HT-29 (cell line): Measurements from ENCODE around the gene ACSF2. TPM values are rescaled to one million over a fixed set of nuclear protein-coding genes. Genes with fewer than 3 reads are reported as not detected.
"Not testable (repeated sequence)": the region's sequence is repeated elsewhere in the genome, so short reads cannot be mapped to it uniquely, and the experiment has no call there.

Source experiments
- DNase-seq: peaks from one replicate; pipeline ENCODE4 v3.0.0-alpha.2; 2015; ENCODE audit warnings: low spot score
- total RNA-seq: library from RNA; depleted of rRNA; stranded (reverse); fragments of >200 nt; shearing (Covaris generic); gene quantifications from 2 replicates; pipeline ENCODE4 v1.2.3, GENCODE V29; 2014

Gene ACSF2
- total RNA-seq, 1 experiment from 2014 or later = 60.0 TPM

DNA sequence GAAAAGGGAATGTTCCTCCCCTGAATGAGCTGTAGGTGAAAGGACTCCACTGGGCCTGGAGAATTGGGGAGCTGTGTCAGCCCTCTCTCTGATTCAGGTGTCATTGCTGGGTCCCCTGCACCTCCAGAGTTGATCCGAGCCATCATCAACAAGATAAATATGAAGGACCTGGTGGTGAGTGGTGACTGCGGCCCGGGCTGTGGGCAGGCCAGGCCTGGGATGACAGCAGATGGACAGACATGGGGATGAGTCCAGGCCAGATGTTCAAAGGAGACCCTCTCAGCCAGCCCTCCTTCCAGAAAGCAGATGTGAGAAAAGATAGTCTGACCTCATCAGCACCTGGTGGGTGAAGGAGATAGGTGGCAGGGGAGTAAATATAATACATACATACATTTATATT, 38.1 kb downstream of the ACSF2 start:
- no peak for DNase-seq

DNA sequence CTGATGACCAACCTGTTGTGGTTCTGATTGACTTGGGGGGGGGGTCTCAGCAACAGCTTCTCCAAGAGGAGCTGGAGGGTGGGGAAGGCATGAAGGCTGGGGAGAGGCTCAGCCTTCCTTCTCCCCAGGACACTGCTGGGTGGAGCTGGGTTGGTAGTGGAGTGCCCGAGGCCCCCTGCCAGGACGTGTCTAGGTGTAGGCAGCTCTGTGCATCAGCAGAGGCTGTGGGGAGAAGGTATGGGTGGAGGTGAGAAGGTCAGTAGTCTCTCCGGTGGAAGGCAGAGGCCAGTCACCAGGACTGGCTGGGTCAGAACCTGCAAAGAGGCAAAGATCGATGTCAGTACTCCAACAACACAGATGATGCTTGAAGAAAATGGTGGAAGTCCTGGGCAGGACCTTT, 38.7 kb downstream of the ACSF2 start:
- DNase-seq = no peak

DNA sequence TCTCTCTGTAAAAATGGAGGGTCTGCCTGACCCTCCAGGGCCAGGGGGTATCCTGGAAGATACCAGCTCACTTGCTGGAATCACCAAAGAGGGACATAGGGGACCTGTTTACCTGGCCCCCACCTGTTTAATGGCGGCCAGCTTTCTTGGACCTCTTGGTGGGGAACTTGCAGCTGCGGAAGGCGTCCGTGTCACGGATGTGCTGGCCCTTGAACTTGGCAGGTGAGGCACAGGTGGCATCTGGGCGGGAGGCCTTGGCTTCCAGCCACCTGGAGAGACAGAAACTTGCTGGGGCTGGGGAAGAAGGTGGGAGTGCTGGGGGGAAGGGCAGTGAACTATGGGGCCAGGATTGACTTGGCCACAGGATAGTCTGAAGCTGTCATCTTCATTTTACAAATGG, 39.2 kb downstream of the ACSF2 start:
- DNase-seq = no peak

DNA sequence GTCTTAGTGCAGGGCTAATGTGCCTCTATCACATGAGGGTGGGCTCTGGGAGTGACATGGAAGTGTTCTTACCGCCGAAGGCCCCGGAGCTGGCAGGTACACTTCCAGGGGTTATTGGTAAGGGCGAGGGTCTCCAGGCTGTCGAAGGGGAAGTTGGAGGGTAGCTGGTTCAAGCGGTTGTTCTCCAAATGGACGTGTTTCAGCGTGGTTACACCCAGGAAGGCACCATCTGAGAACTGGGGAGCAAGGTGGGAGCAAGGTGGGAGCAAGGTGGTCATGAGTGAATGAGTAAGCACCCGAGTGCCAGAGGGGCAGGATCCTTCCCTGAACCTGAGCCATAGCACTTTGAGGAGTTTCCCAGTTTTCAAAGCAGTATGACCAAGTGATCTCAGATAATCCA, 39.6 kb downstream of the ACSF2 start:
- DNase-seq = no peak

GRCh38 chr17:50466371-50467113, 40.5 kb downstream of the ACSF2 start:
- no peak for DNase-seq

GRCh38 chr17:50467114-50467854, 41.3 kb downstream of the ACSF2 start:
- DNase-seq = no peak

DNA sequence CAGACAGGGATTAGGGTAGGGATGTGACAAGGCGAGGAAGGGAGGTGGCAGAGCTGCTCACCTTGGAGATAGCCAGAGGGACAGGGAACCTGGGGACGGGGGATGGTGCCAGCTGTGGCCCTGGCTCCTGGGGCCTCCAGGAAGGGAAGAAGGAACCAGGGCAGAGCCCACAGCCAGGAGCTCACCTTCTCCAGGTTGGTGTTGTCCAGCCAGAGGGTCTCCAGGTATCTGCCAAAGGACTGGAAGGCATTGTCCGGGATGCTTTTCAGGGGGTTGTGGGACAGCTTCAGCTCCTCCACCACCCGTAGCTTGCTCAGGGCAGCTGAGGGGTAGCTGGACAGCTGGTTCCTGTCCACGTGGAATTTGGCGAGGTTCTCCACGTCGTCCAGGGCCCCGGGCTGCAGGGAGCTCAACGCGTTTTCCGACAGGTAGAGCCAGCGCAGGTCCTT, 41.9 kb downstream of the ACSF2 start:
- DNase-seq = no peak

DNA sequence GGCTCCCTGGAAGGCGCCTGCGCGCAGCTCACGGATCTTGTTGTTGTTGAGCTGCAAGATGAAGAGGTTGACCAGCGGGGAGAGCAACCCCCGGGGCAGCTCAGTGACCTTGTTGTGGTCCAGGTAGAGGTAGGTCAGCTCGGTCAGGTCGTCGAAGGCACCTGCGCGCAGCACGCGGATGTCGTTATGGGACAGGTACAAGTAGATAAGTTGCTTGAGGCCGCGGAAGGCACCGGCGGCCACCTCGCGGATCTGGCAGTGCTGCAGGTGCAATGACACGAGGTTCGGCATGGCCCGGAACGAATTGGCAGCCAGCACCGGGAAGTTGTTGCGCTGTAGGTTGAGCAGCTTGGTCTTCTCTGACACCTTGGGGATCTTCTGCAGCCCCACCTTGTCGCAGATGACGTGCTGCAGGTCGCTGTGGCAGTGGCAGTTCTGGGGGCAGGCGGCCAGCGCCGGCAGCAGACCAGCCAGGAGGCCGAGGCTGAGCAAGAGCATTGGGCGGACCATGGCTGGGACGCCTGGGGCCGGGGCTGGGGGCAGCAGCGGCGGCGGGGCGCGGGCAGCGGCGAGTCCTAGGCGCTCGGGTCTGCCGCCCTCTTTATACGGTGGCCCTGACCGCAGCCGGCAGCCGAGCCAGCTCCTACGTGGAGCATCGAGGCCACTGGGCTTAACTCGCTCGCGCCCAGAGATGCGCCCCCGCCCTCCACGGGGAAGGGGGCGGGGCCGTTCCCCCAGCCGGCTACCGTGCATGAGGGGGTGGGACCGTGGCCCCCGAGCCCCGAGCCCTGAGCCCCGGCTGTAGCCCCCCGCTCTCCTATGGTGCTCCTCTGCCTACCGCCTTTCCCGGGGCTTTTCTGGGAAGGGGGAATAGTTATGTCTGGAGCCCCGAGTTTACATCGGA, 42.5 kb downstream of the ACSF2 start, which contains the start of gene CHAD:
Gene CHAD (minus strand): TSS at position 577 of the 904 bp plus-strand sequence. CDS start 67 bp downstream, at position 510.
- DNase-seq = no peak

DNA sequence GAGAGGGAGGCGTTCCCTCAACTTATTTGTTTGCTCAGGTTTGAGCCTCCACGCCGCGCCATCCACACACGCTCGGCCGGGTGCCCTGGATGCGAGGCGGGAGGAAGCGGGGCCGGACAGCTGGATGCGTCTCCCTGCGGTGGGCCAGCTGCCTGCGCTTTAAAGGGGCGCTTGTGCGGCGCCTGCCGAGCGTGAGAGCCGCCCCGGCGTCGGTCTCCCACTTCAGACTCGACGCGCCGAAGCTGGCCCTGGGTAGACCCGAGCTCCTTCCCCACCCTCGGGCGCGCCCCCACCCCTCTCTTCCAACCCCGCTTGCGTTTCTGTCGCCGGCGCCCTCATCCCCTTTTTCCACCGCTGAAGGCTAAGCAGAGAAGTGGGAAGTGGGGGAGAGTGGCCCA, 43.2 kb downstream of the ACSF2 start:
- no peak for DNase-seq

DNA sequence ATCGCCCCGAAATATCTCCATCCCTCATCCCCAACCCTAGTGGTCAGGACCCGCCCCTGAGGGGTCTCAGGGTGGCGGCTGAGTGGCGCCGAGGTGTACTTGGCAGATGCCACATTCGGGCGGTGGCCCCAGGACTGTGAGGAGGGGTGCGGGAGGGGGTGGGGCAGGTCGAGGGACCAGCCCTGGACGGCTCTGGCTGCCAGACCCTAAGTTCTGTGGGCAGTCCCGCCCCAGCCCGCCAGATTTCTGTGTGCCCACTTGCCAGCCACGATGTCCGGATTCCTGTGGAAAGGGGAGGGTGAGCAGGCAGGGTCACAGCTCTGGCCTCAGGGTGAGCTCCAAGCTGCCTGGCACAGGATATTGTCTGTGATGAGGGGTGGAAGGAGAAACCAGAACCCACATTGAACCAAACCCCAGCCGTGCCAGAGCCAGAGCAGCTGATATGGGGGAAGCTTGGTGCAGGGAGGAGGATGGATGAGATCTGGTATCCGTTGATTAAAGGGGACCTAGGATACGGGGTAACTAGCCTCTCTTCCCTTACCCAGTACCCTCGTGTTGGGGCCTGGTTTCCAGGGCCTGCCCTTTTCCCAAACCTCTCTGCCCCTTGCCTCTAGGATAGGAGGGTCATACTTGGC, 43.8 kb downstream of the ACSF2 start:
- no peak for DNase-seq

DNA sequence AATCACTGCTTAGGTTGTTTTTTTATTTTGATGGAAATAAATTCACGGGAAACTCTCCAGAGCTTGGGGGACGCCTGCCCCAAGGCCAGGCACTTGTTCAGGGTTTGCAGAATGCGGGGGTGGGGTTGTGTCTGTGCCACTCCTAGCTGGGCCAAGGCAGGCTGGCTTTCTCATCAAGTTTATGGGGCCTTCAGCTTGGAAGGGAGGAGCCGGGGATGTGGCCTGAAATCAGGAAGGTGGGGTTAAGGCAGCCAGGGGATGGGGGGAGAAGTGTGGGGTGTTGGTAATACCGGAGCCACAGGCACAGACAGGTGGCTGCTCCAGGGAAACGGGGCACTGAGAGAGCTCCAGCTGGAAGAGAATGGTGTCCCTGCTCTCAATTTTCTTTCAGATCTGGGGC, 44.4 kb downstream of the ACSF2 start:
- no peak for DNase-seq

- DNase-seq = no peak
Observed at GRCh38 chr17:50471009-50471905, 45.2 kb downstream of the ACSF2 start.

- no peak for DNase-seq
Observed at GRCh38 chr17:50472286-50472685, 46.3 kb downstream of the ACSF2 start.

DNA sequence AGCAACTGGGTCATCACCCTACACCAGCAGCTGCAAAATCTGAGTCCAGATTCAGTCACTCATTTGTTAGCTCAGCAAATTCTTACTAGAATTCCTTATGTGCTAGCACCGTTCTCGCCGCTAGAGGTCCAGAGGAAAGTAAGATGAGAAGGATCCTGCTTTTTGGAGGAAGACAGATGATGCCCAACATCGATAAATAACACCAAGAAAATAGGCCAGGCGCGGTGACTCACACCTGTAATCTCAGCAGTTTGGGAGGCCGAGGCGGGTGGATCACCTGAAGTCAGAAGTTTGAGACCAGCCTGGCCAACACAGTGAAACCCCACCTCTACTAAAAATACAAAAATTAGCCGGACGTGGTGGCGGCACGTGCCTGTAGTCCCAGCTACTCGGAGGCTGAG, 46.7 kb downstream of the ACSF2 start:
- not testable (repeated sequence) for DNase-seq

DNA sequence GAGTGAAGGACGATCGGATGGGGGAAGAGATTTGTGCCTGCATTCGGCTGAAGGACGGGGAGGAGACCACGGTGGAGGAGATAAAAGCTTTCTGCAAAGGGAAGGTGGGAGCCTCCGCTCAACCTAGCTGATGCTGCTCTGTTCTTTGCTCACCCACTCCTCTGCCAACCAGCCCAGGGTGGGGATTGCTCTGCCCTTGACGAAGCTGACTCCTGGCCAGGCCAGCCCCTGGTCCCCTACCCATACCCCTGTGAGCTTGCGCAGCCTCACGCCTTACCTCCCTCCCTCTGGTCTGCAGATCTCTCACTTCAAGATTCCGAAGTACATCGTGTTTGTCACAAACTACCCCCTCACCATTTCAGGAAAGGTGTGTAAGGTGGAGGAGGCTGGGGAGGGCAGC, 47.9 kb downstream of the ACSF2 start:
- no peak for DNase-seq

DNA sequence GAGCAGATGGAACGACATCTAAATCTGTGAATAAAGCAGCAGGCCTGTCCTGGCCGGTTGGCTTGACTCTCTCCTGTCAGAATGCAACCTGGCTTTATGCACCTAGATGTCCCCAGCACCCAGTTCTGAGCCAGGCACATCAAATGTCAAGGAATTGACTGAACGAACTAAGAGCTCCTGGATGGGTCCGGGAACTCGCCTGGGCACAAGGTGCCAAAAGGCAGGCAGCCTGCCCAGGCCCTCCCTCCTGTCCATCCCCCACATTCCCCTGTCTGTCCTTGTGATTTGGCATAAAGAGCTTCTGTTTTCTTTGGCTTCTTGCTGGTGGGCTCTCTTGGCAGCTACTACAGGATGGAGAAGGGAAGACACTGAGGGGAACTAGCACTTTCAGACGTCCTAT, 48.5 kb downstream of the ACSF2 start:
- no peak for DNase-seq

- DNase-seq = no peak
Observed at GRCh38 chr17:50475362-50475761, 49.3 kb downstream of the ACSF2 start.

DNA sequence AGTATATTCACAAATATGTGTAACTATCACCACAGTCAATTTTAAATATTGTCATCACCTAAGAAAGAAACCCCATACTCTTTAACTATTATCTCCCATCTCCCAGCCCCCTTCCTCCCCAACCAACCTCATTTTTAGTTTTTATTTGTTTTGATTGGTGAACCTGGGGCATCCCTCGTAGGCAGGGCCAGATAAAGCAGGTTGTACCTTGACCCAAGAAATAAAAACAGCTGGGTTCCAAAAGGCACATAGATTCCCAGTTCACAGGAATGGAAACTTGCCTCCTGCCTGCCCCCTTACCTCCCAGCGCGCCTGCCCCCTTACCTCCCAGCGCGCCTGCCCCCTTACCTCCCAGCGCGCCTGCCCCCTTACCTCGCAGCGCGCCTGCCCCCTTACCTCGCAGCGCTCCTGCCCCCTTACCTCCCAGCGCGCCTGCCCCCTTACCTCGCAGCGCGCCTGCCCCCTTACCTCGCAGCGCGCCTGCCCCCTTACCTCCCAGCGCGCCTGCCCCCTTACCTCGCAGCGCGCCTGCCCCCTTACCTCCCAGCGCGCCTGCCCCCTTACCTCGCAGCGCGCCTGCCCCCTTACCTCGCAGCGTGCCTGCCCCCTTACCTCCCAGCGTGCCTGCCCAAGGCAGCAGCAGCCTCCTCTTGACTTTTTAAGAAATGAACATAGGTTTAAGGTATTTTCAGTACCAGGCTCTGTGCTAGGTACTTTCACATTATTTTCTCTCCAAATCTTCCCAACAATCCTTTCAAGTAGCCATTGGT, 49.9 kb downstream of the ACSF2 start:
- DNase-seq = not testable (repeated sequence)

GRCh38 chr17:50476545-50477315, 50.7 kb downstream of the ACSF2 start:
- DNase-seq = no peak
